ENCODE measurements around the gene TSPAN4. TPM values are rescaled to one million over a fixed set of nuclear protein-coding genes. Genes with fewer than 3 reads are reported as not detected.

Gene TSPAN4
- total and polyA plus RNA-seq, 2 of the 13 experiments (the other 11 are each of a cell fraction or from before 2014, with no cell fraction given): 31.7 to 68.3 TPM

- Histone ChIP-seq H2AFZ (ENCODE audit: low read length) (no peak overlapping the region), H3K4me2 (ENCODE audit: low read depth, low read length) (peak overlapping the region; percentile 78), H4K20me1 (ENCODE audit: insufficient read depth, low read length) (peaks cover 6% of the 10 kb centered on the region; the same call in 1 of the 2 replicates), H3K4me1 (ENCODE audit: insufficient read depth, low read length) (peaks cover 83% of the 10 kb centered on the region), H3K9ac (ENCODE audit: insufficient read depth, low read depth, low read length) (no peak overlapping the region), H3K36me3 (replicated peaks in 1 of 2; ENCODE audit: control insufficient read depth in 1 of 2, insufficient read depth in 2 of 2, low read length in 2 of 2) (peaks cover 0 to 4% of the 10 kb centered on the region in 2 experiments; a peak in 1 of 5 replicates), H3K79me2 (ENCODE audit: insufficient read depth, low read length) (peaks cover 11% of the 10 kb centered on the region), H3K4me3 (replicated peaks in 1 of 3; ENCODE audit: insufficient read depth in 1 of 3, low read depth in 2 of 3, low read length in 3 of 3) (peak overlapping the region in 2 of 3 experiments; percentile 23 to 75; a peak in 3 of 6 replicates), H3K9me3 (ENCODE audit: low read length) (no peaks in the 10 kb centered on the region), H3K27me3 (ENCODE audit: control insufficient read depth in 1 of 2, insufficient read depth in 2 of 2, low read length in 2 of 2) (no peaks in the 10 kb centered on the region), H3K27ac (ENCODE audit: extremely low read length, insufficient read depth, low read length) (no peak overlapping the region)
- in situ Hi-C loops (cut with HindIII; ENCODE audit: extremely low pct_ligation_motif_present, low pct_unique_long_range_greater_than_20kb): no loop called here
- intact Hi-C loops (cut with micrococcal nuclease; ENCODE audit: unreplicated experiment): no loop called here
- CTCF ChIA-PET (ENCODE audit: low intra/inter-chr PET ratio, low total read pairs): no interaction called here
- POLR2A ChIA-PET: interaction anchor here (2.4 to 16.1 kb wide), 3 partner anchors 11 to 21 kb away, joined by 18 to 264 read pairs (median 141); partner anchors contain the start of genes PNPLA2, POLR2L, RPLP2 and TSPAN4
- 65% methylated on average over 18 of the region's 39 CpGs for WGBS (ENCODE audit: low lambda C conversion rate)
- no TSS peak for BruUV-seq (replicated peaks)
- DNase-seq (ENCODE audit: low spot score) (no peak), ATAC-seq (no peak), FAIRE-seq (no peak)
- TF ChIP-seq MEF2D (CRISPR knock-in tag; IDR thresholded peaks at IDR 0.05): no peak
- no peak for TF ChIP-seq ZNF264 (CRISPR knock-in tag; IDR thresholded peaks at IDR 0.05)
- TF ChIP-seq ZNF333 (CRISPR knock-in tag; IDR thresholded peaks at IDR 0.05; ENCODE audit: borderline replicate concordance): peak; percentile 25; the same call in 1 of the 2 replicates
- peak; percentile 34 for TF ChIP-seq MED8 (CRISPR knock-in tag; IDR thresholded peaks at IDR 0.05; ENCODE audit: insufficient replicate concordance)
- 0 out of 2 replicates have a peak, but pooled peaks have one; percentile 24 for TF ChIP-seq ZBTB4 (CRISPR knock-in tag; IDR thresholded peaks at IDR 0.05; ENCODE audit: borderline replicate concordance)
- peak; percentile 90 for TF ChIP-seq ZBTB33 (CRISPR knock-in tag; IDR thresholded peaks at IDR 0.05)
- TF ChIP-seq TFDP1 (CRISPR knock-in tag; IDR thresholded peaks at IDR 0.05; ENCODE audit: borderline replicate concordance): no peak
- TF ChIP-seq ZNF576 (CRISPR knock-in tag; IDR thresholded peaks at IDR 0.05): peak; percentile 28; the same call in 1 of the 2 replicates
- no peak for TF ChIP-seq DBP (CRISPR knock-in tag; IDR thresholded peaks at IDR 0.05; ENCODE audit: not compliant biosample characterization)
- 0 out of 2 replicates have a peak, but pooled peaks have one; percentile 6 for TF ChIP-seq HIVEP1 (CRISPR knock-in tag; IDR thresholded peaks at IDR 0.05)
- TF ChIP-seq ZNF710 (CRISPR knock-in tag; IDR thresholded peaks at IDR 0.05; ENCODE audit: borderline replicate concordance): 0 out of 2 replicates have a peak, but pooled peaks have one; percentile 34
- TF ChIP-seq HNRNPH1 (optimal IDR thresholded peaks at IDR 0.05; ENCODE audit: low read depth, low read length): no peak
- TF ChIP-seq ESRRA (CRISPR knock-in tag; IDR thresholded peaks at IDR 0.05; ENCODE audit: low read depth): 0 out of 2 replicates have a peak, but pooled peaks have one; percentile 23
These were observed 12.8 kb upstream of the TSPAN4 start for GRCh38 chr11:829847-830294.
